Calu3 (cell line): Measurements from ENCODE around the gene HIVEP3. TPM values are rescaled to one million over a fixed set of nuclear protein-coding genes. Genes with fewer than 3 reads are reported as not detected.
"Not testable (repeated sequence)": the region's sequence is repeated elsewhere in the genome, so short reads cannot be mapped to it uniquely, and the experiment has no call there.

Experiments used
- BruUV-seq: library from RNA; stranded (reverse); fragments of 400-500 nt; replicated peaks from 2 replicates; lab custom pipeline; 2021; lab: Mats Ljungman, UMichigan
- CTCF ChIA-PET: fragments of 300-600 bp; sonication (Branson Sonifier 250); formaldehyde crosslinking; loops from one replicate; lab custom pipeline; 2022; ENCODE audit warnings: antibody characterized with exemption; lab: Charles Lee
- DNase-seq: peaks from one replicate; pipeline ENCODE4 v3.0.0; 2022
- H3K27ac Mint-ChIP-seq: one replicate; pipeline ENCODE4 v1.8.0; 2022; ENCODE audit warnings: mixed read lengths; ENCODE audit not compliant: unreplicated experiment
- H3K27me3 Mint-ChIP-seq: one replicate; pipeline ENCODE4 v1.8.0; 2022; ENCODE audit warnings: mixed read lengths; ENCODE audit not compliant: unreplicated experiment
- H3K36me3 Mint-ChIP-seq: one replicate; pipeline ENCODE4 v1.8.0; 2022; ENCODE audit warnings: mild to moderate bottlenecking, moderate library complexity, mixed read lengths; ENCODE audit not compliant: insufficient read depth, unreplicated experiment
- H3K4me1 Mint-ChIP-seq: one replicate; pipeline ENCODE4 v1.8.0; 2022; ENCODE audit warnings: mild to moderate bottlenecking, low read depth, mixed read lengths; ENCODE audit not compliant: unreplicated experiment
- H3K4me3 Mint-ChIP-seq: one replicate; pipeline ENCODE4 v1.8.0; 2022; ENCODE audit warnings: mild to moderate bottlenecking, low read depth, moderate library complexity, mixed read lengths; ENCODE audit not compliant: unreplicated experiment
- H3K9me3 Mint-ChIP-seq: one replicate; pipeline ENCODE4 v1.8.0; 2022; ENCODE audit warnings: low read depth, mixed read lengths; ENCODE audit not compliant: unreplicated experiment
- CTCF ChIP-seq: fragments of 200-600 bp; IDR thresholded peaks from one replicate; pipeline ENCODE4 v1.8.0; 2022; ENCODE audit warnings: antibody characterized with exemption; ENCODE audit not compliant: unreplicated experiment
- intact Hi-C: fragments of 100-400 bp; cut with micrococcal nuclease; formaldehyde crosslinking; loops from one replicate; pipeline ENCODE4 v1.10.0; 2022; ENCODE audit not compliant: unreplicated experiment
- total RNA-seq: library from RNA; stranded (reverse); gene quantifications from 2 replicates; pipeline ENCODE4 v1.2.3, GENCODE V29; 2022

The HIVEP3 gene
- total RNA-seq, 1 experiment from 2014 or later = 9.0 TPM

- Mint-ChIP-seq H3K27me3 (no peaks in the 10 kb centered on the region), H3K27ac (no peak overlapping the region), H3K4me1 (peaks cover 34% of the 10 kb centered on the region), H3K36me3 (no peaks in the 10 kb centered on the region), H3K9me3 (peaks cover 3% of the 10 kb centered on the region), H3K4me3 (no peak overlapping the region)
- CTCF ChIA-PET = interaction anchor here (2.0 kb wide), 1 partner anchor 11 kb away, joined by 5 read pairs; no protein-coding TSS in a partner anchor
- no TSS peak for BruUV-seq
- intact Hi-C loops = no loop called here
- DNase-seq = no peak
- no peak for TF ChIP-seq CTCF
These were observed 7.0 kb upstream of the HIVEP3 start for GRCh38 chr1:41925712-41926111.

GRCh38 chr1:41924911-41925310, 6.2 kb upstream of the HIVEP3 start:
- intact Hi-C loops = no loop called here
- Mint-ChIP-seq H3K27ac (no peak overlapping the region), H3K9me3 (peaks cover under 1% of the 10 kb centered on the region), H3K27me3 (no peaks in the 10 kb centered on the region), H3K4me3 (no peak overlapping the region), H3K4me1 (peaks cover 42% of the 10 kb centered on the region), H3K36me3 (peaks cover 6% of the 10 kb centered on the region)
- CTCF ChIA-PET = interaction anchor here (2.0 kb wide), 1 partner anchor 12 kb away, joined by 5 read pairs; no protein-coding TSS in a partner anchor
- no peak for DNase-seq
- no peak for TF ChIP-seq CTCF
- no TSS peak for BruUV-seq

- DNase-seq, H3K27ac Mint-ChIP-seq, H3K9me3 Mint-ChIP-seq, H3K4me3 Mint-ChIP-seq, H3K27me3 Mint-ChIP-seq, intact Hi-C loops, BruUV-seq: not testable (repeated sequence)
- Mint-ChIP-seq H3K4me1 (peaks cover 50% of the 10 kb centered on the region), H3K36me3 (peaks cover 34% of the 10 kb centered on the region)
- CTCF ChIA-PET = interaction anchor here (3.0 kb wide), 1 partner anchor 33 kb away, joined by 10 read pairs; no protein-coding TSS in a partner anchor
These were observed 2.5 kb upstream of the HIVEP3 start for GRCh38 chr1:41921271-41921670.

GRCh38 chr1:41920658-41921057, 1.9 kb upstream of the HIVEP3 start:
- Mint-ChIP-seq H3K36me3 (peaks cover 34% of the 10 kb centered on the region), H3K27ac (no peak overlapping the region), H3K4me1 (peaks cover 51% of the 10 kb centered on the region), H3K9me3 (no peaks in the 10 kb centered on the region), H3K4me3 (peak overlapping the region; percentile 80), H3K27me3 (no peaks in the 10 kb centered on the region)
- intact Hi-C loops = no loop called here
- no peak for DNase-seq
- no peak for TF ChIP-seq CTCF
- CTCF ChIA-PET = interaction anchor here (0.9 to 3.0 kb wide), 3 partner anchors 13 to 258 kb away, joined by 3 to 10 read pairs (median 5); no protein-coding TSS in a partner anchor
- no TSS peak for BruUV-seq

GRCh38 chr1:41919764-41920397, 1.2 kb upstream of the HIVEP3 start:
- BruUV-seq = no TSS peak
- Mint-ChIP-seq H3K27me3 (no peaks in the 10 kb centered on the region), H3K4me3 (peak overlapping the region; percentile 80), H3K36me3 (peaks cover 34% of the 10 kb centered on the region), H3K27ac (peak overlapping the region; percentile 58), H3K4me1 (peaks cover 54% of the 10 kb centered on the region), H3K9me3 (no peaks in the 10 kb centered on the region)
- CTCF ChIA-PET = interaction anchor here (0.9 to 3.0 kb wide), 3 partner anchors 14 to 258 kb away, joined by 3 to 10 read pairs (median 5); no protein-coding TSS in a partner anchor
- intact Hi-C loops = loop anchor here (10.0 kb wide), 1 partner anchor 115 kb away; no protein-coding TSS in a partner anchor
- DNase-seq = peak; percentile 83
- TF ChIP-seq CTCF = no peak
